GM12891 (cell line): ENCODE results near the gene GALNT18.
A peak's percentile ranks its signal among the peaks of the same experiment; 100 is the strongest.

Experiments
- DNase-seq: peaks from one replicate; pipeline ENCODE4 v3.0.0; 2011; ENCODE audit warnings: low spot score; ENCODE audit not compliant: insufficient read length
- FAIRE-seq: peaks from 2 replicates; lab custom pipeline; 2011; peaks lifted over from hg19 to GRCh38; lab: Jason Lieb, UNC
- PAX5 ChIP-seq: IDR thresholded peaks from 2 replicates; pipeline ENCODE4 v1.6.1; 2011; ENCODE audit warnings: low read length, moderate library complexity, mild to moderate bottlenecking; ENCODE audit not compliant: insufficient read depth, severe bottlenecking
- POLR2A ChIP-seq: IDR thresholded peaks from 2 replicates; pipeline ENCODE4 v1.6.1; 2011; ENCODE audit warnings: low read depth, low read length, control low read depth
- POLR2AphosphoS5 ChIP-seq: IDR thresholded peaks from 2 replicates; pipeline ENCODE4 v1.6.1; 2011; ENCODE audit warnings: low read depth, low read length, control low read depth
- POU2F2 ChIP-seq: IDR thresholded peaks from 2 replicates; pipeline ENCODE4 v1.6.1; 2011; ENCODE audit warnings: low read depth, mild to moderate bottlenecking, control low read depth, low read length, moderate library complexity
- SPI1 ChIP-seq: IDR thresholded peaks from 2 replicates; pipeline ENCODE4 v1.6.1; 2011; ENCODE audit warnings: low read depth, low read length, control low read depth
- TAF1 ChIP-seq: IDR thresholded peaks from 2 replicates; pipeline ENCODE4 v1.6.1; 2011; ENCODE audit warnings: low read depth, low read length, control low read depth

GALNT18 gene

GRCh38 chr11:11572386-11572785, 49.4 kb downstream of the GALNT18 start:
- DNase-seq (no peak), FAIRE-seq (no peak)
- TF ChIP-seq POLR2A (no peak), TAF1 (no peak), SPI1 (no peak), POU2F2 (no peak), PAX5 (no peak), POLR2AphosphoS5 (no peak)

DNA sequence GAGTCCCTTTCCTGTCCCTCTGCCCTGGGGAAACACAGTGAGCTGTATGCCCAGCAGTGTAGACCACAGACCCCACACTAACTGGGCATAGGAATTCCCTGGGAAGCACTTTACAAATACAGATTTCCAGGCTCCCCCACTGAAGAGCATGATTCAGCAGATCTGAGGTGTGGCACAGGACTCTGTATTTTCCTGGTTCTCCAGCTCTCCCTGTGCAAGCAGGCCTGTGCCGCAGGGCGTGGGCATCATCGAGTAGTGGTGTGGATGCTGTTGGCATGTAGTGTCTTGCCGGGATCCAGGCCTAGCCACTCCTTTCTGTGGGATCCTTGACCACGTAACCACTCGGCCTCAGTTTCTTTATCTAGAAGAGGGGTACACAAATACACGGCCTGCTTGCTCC, 49.9 kb downstream of the GALNT18 start:
- FAIRE-seq (no peak), DNase-seq (no peak)
- no peak for TF ChIP-seq POLR2A
- TF ChIP-seq POU2F2, result no peak
- no peak for TF ChIP-seq POLR2AphosphoS5

DNA sequence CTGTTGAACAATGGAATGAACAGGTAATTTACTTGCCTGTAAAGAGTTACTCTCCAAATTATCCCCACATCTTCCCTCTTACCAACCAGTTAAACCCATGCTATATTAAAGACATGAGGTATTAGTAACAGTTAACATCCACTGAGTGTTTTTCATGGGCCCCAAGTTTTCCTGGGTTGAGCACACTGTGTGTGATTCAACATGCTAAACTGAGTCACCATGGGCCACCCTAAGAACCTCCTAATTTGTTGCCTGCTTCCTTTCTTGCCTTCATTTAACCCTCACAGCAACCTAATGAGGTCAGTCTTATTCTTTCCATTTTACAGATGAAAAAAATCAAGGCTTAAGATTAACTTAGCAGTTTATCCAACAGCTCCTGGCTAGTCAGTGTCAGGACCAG, 51.0 kb downstream of the GALNT18 start:
- no peak for FAIRE-seq
- no peak for DNase-seq
- TF ChIP-seq POLR2A, result no peak
- no peak for TF ChIP-seq POU2F2
- no peak for TF ChIP-seq TAF1
- no peak for TF ChIP-seq POLR2AphosphoS5
- no peak for TF ChIP-seq PAX5
- TF ChIP-seq SPI1, result no peak

- TF ChIP-seq POLR2AphosphoS5 (no peak), TAF1 (no peak), PAX5 (no peak), SPI1 (no peak), POLR2A (no peak), POU2F2 (no peak)
- DNase-seq (no peak), FAIRE-seq (no peak)
These were observed 51.8 kb downstream of the GALNT18 start for GRCh38 chr11:11569936-11570491.

DNA sequence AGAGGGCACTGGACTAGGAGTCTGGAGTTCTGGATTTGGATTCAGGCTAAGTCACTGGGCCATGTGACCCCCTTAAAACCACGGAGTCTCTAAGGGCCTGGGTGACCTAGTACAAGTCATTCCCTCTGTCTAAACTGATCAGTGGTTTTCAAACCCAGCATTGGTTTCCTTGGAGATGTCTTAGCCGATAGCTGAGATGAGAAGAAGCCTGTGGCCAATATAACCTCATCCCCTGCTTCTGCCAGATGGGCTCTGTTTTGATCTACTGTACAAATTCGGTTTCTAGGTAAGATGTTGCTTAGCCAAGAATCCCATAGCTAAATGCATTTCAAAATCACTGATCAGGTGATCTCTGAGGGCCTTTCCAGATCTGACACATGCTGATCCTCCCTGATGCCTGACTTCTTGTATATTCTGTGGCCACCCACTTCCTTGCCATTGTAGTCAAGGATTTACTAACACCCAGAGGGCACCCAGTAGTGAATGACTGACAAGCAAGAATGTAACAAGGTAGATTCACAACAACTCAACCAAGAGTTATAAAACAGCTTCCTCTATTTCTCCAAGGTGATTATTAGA, 53.1 kb downstream of the GALNT18 start:
- no peak for FAIRE-seq
- no peak for DNase-seq
- TF ChIP-seq PAX5 (no peak), POLR2AphosphoS5 (no peak), TAF1 (no peak)

DNA sequence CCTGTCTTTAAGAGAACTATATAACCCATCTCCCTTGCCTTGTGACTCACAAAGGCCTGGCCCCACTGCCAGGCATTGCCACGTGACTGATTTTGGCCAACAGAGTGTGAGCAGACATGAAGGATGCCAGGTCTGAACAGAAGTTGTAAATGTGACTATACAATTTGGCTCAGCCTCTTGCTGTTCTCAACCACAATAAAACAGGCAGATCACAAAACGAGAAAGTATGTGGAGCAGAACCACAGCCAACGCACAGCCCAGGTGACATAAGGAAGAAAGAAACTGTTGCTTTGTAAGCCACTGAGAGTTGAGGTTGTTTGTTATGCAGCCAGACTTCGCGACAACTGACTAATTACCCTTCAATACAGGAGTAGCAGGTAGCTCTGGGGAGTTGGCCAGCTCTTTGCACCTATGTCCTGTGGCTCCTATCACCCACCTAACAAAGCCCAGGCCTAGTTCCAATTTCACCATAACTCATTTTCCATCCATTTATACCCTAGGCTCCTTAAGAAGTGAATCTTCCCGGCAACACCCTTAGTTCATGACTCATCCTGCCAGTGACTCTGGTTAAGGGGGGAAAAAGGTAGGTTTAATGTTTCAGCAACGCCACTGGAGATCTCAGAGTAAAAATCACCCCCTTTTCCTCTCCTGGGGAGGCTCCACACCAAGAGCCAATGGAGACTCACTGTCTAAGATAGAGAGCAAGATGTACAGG, 53.7 kb downstream of the GALNT18 start:
- DNase-seq (no peak), FAIRE-seq (peak; percentile 9)
- TF ChIP-seq SPI1 (no peak), TAF1 (no peak)

DNA sequence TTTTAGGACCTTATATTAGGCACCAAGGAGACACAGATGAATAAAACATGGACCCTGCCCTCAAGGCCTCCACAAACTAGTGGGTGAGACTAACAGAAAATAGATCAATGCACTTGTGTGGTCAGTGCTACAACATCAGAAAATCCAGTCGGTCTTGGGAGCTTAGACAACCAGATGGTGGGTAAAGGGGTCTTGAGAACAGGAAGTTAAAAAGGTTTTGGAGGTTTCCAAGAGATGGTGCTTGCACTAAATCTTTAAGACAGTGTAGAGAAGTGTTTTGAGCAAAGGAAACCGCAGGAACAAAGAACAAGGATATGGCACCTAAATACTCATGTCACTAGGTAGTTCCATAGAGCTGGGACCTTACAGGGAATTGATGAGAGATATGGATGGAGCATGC, 56.2 kb downstream of the GALNT18 start:
- FAIRE-seq (no peak), DNase-seq (no peak)
- TF ChIP-seq POLR2AphosphoS5, result no peak
- TF ChIP-seq TAF1, result no peak
- TF ChIP-seq POU2F2, result no peak
- no peak for TF ChIP-seq SPI1
- TF ChIP-seq POLR2A, result no peak
- TF ChIP-seq PAX5, result no peak

GRCh38 chr11:11563200-11563975, 58.4 kb downstream of the GALNT18 start:
- no peak for TF ChIP-seq POU2F2
- TF ChIP-seq POLR2AphosphoS5, result no peak
- no peak for TF ChIP-seq PAX5
- FAIRE-seq (no peak), DNase-seq (no peak)

DNA sequence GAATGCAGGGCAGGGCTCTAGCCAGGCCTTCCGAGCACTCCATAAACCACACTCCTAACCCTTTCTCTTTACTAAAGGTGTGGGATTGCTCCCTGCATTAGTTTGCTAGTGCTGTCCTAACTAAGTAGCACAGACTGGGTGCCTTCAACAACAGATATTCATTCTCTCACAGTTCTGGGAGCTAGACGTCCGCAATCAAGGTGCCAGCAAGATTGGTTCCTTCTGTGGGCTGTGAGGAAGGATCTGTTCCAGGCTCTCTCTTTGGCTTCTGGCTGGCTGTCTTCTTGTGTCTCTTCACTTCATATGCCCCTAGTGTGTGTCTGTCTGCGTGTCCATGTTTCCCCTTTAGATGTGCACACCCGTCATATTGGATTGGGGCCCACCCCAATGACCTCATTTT, 59.8 kb downstream of the GALNT18 start:
- no peak for DNase-seq
- no peak for FAIRE-seq
- TF ChIP-seq SPI1 (no peak), TAF1 (no peak), POLR2AphosphoS5 (no peak), POU2F2 (no peak), POLR2A (no peak), PAX5 (no peak)

- FAIRE-seq (no peak), DNase-seq (no peak)
- no peak for TF ChIP-seq TAF1
- no peak for TF ChIP-seq POLR2AphosphoS5
- no peak for TF ChIP-seq PAX5
- TF ChIP-seq SPI1, result no peak
- TF ChIP-seq POLR2A, result no peak
- no peak for TF ChIP-seq POU2F2
These were observed 63.0 kb downstream of the GALNT18 start for GRCh38 chr11:11558826-11559225.
